IgD-negative memory B cell (primary cell): ENCODE measurements around the gene PLEKHA1. TPM values are rescaled to one million over a fixed set of nuclear protein-coding genes. Genes with fewer than 3 reads are reported as not detected.

ENCODE experiments used
- H3K27ac Mint-ChIP-seq, 3 donors: one replicate each; pipeline ENCODE4 v1.8.0; 2020 to 2022; ENCODE audit warnings: mild to moderate bottlenecking in 3 of 3, mixed read lengths in 3 of 3, moderate library complexity in 1 of 3
- H3K27me3 Mint-ChIP-seq: one replicate; pipeline ENCODE4 v1.8.0; 2021; ENCODE audit warnings: mixed read lengths
- H3K36me3 Mint-ChIP-seq: one replicate; pipeline ENCODE4 v1.8.0; 2020; ENCODE audit warnings: mild to moderate bottlenecking, mixed read lengths
- H3K4me1 Mint-ChIP-seq, 3 donors: one replicate each; pipeline ENCODE4 v1.8.0; 2020 to 2022; ENCODE audit warnings: mixed read lengths in 3 of 3, mild to moderate bottlenecking in 1 of 3
- H3K4me3 Mint-ChIP-seq, 4 donors: one replicate each; pipeline ENCODE4 v1.8.0; 2020 to 2022; ENCODE audit warnings: mild to moderate bottlenecking in 4 of 4, mixed read lengths in 4 of 4, moderate library complexity in 3 of 4
- H3K9me3 Mint-ChIP-seq, 3 donors: one replicate each; pipeline ENCODE4 v1.8.0; 2020 to 2021; ENCODE audit warnings: mixed read lengths in 3 of 3, mild to moderate bottlenecking in 1 of 3
- polyA plus RNA-seq: library from polyadenylated mRNA; unstranded; fragments of 300-500 nt; fragmentation: Illumina TruSeq; gene quantifications from one replicate; pipeline ENCODE4 v1.2.3, GENCODE V29; 2021

The PLEKHA1 gene
- polyA plus RNA-seq, 1 donor from 2014 or later = 24.0 TPM

GRCh38 chr10:122379537-122379936, 5.0 kb downstream of the PLEKHA1 start:
- Mint-ChIP-seq H3K27me3 (peaks cover 2% of the 10 kb centered on the region), H3K9me3 (peaks cover 0 to 3% (median 0%) of the 10 kb centered on the region in 3 donors), H3K36me3 (peaks cover 2% of the 10 kb centered on the region), H3K27ac (no peak overlapping the region), H3K4me3 (no peak overlapping the region), H3K4me1 (peaks cover 8 to 17% (median 11%) of the 10 kb centered on the region in 3 donors)

DNA sequence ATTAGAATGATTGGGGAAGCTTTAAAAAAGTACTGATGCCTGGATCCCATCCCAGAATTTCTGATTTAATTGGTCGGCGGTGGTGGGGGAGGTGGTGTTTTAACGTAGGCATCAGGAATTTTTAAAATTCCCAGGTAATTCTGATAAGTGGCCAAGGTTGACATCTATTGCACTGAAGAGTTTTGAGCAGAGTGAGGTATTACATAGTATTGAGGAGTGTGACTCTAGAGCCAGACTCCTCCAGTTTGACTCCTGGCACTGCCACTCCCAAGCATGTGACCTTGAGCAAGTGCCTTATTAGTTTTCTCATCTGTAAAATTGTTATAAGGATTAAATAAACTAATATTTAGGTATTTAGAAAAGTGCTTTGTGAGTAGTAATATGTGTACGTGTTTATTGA, 6.2 kb downstream of the PLEKHA1 start:
- Mint-ChIP-seq H3K4me3 (no peak overlapping the region), H3K9me3 (peaks cover 0 to 3% (median 0%) of the 10 kb centered on the region in 3 donors), H3K36me3 (peaks cover 2% of the 10 kb centered on the region), H3K4me1 (peaks cover 2 to 17% (median 5%) of the 10 kb centered on the region in 3 donors), H3K27ac (no peak overlapping the region), H3K27me3 (peaks cover 2% of the 10 kb centered on the region)

- Mint-ChIP-seq H3K27ac (no peak overlapping the region), H3K9me3 (peaks cover 0 to 3% (median 0%) of the 10 kb centered on the region in 3 donors), H3K27me3 (peaks cover 2% of the 10 kb centered on the region), H3K36me3 (peaks cover 2% of the 10 kb centered on the region), H3K4me3 (no peak overlapping the region), H3K4me1 (peaks cover 0 to 21% (median 8%) of the 10 kb centered on the region in 3 donors)
Measured at GRCh38 chr10:122381680-122382079, 7.2 kb downstream of the PLEKHA1 start.

- Mint-ChIP-seq H3K36me3 (peaks cover 4% of the 10 kb centered on the region), H3K27me3 (no peaks in the 10 kb centered on the region), H3K27ac (no peak overlapping the region), H3K4me1 (peaks cover 9 to 25% (median 9%) of the 10 kb centered on the region in 3 donors), H3K9me3 (no peaks in the 10 kb centered on the region), H3K4me3 (no peak overlapping the region)
Measured at GRCh38 chr10:122386514-122386913, 12.0 kb downstream of the PLEKHA1 start.

DNA sequence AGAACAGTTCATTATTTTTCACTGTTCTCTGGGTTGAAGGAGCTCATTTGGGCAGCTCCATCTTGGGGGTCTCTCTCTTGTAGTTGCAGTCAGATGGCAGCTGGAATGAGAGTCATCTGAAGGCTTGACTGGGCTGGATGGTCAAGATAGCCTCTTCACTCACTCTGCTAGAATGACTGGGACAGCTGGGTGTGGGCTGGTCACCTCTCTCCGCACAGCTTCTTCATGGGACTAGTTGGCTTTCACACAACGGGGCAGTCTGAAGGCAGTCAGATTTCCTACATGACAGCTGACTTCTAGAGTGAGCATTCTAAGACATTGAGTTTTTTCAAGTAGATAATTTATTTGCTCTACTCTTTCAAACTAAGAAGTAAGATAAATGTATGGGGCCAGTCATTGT, 13.1 kb downstream of the PLEKHA1 start:
- Mint-ChIP-seq H3K27ac (no peak overlapping the region), H3K4me1 (peaks cover 9 to 24% (median 9%) of the 10 kb centered on the region in 3 donors), H3K27me3 (no peaks in the 10 kb centered on the region), H3K9me3 (no peaks in the 10 kb centered on the region), H3K4me3 (no peak overlapping the region), H3K36me3 (peaks cover 4% of the 10 kb centered on the region)

GRCh38 chr10:122388287-122388997, 13.9 kb downstream of the PLEKHA1 start:
- Mint-ChIP-seq H3K27ac (peak overlapping the region in 1 of 3 donors; percentile 76), H3K36me3 (peaks cover 4% of the 10 kb centered on the region), H3K9me3 (no peaks in the 10 kb centered on the region), H3K4me3 (no peak overlapping the region), H3K4me1 (peaks cover 9 to 24% (median 9%) of the 10 kb centered on the region in 3 donors), H3K27me3 (no peaks in the 10 kb centered on the region)

DNA sequence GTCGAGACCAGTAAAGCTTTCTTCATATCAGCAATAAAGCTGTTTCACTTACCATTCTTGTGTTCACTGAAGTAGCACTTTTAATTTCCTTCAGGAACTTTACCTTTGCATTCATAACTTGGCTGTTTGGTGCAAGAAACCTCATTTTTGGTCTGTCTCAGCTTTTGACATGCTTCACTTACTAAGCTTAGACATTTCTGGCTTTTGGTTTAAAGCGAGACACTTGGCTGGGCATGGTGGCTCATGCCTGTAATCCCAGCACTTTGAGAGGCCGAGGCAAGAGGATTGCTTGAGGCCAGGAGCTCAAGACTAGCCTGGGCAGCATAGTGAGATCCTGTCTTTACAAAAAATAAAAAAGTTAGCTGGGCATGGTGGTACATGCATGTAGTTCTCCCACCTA, 15.8 kb downstream of the PLEKHA1 start:
- peaks cover 6% of the 10 kb centered on the region for H3K36me3 Mint-ChIP-seq
- H3K27me3 Mint-ChIP-seq = no peaks in the 10 kb centered on the region
- H3K9me3 Mint-ChIP-seq = no peaks in the 10 kb centered on the region
- H3K27ac Mint-ChIP-seq = no peak overlapping the region
- no peak overlapping the region for H3K4me3 Mint-ChIP-seq
- H3K4me1 Mint-ChIP-seq = peaks cover 9 to 24% (median 9%) of the 10 kb centered on the region in 3 donors

GRCh38 chr10:122390679-122391078, 16.2 kb downstream of the PLEKHA1 start:
- Mint-ChIP-seq H3K36me3 (peaks cover 6% of the 10 kb centered on the region), H3K27me3 (no peaks in the 10 kb centered on the region), H3K27ac (no peak overlapping the region), H3K9me3 (no peaks in the 10 kb centered on the region), H3K4me1 (peaks cover 9 to 21% (median 9%) of the 10 kb centered on the region in 3 donors), H3K4me3 (no peak overlapping the region)

GRCh38 chr10:122391875-122392274, 17.4 kb downstream of the PLEKHA1 start:
- peaks cover 6% of the 10 kb centered on the region for H3K36me3 Mint-ChIP-seq
- H3K4me1 Mint-ChIP-seq = peaks cover 4 to 14% (median 9%) of the 10 kb centered on the region in 3 donors
- no peak overlapping the region for H3K27ac Mint-ChIP-seq
- no peaks in the 10 kb centered on the region for H3K27me3 Mint-ChIP-seq
- no peaks in the 10 kb centered on the region for H3K9me3 Mint-ChIP-seq
- no peak overlapping the region for H3K4me3 Mint-ChIP-seq

DNA sequence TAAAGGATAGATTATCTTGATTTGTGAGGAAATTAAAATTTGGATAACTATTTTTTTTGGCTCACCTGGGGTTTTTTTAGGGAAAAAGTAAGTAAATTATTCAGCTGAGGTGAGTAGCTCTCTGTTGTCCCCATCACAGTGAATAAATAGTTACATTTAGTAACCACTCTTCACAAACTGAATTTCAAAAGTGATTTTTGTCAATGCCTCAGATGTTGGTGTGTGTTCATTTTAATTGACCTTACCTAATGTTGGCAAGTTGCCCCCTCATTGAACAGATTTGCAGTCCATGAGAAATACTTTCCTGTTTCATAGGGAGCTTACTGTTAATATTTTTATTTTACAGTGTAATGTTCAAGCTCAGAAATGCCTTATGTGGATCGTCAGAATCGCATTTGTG, 18.3 kb downstream of the PLEKHA1 start:
- H3K27ac Mint-ChIP-seq = no peak overlapping the region
- peaks cover 0 to 14% (median 9%) of the 10 kb centered on the region in 3 donors for H3K4me1 Mint-ChIP-seq
- H3K9me3 Mint-ChIP-seq = no peaks in the 10 kb centered on the region
- H3K27me3 Mint-ChIP-seq = no peaks in the 10 kb centered on the region
- no peak overlapping the region for H3K4me3 Mint-ChIP-seq
- H3K36me3 Mint-ChIP-seq = peaks cover 6% of the 10 kb centered on the region

- H3K27me3 Mint-ChIP-seq = no peaks in the 10 kb centered on the region
- no peak overlapping the region for H3K27ac Mint-ChIP-seq
- H3K4me3 Mint-ChIP-seq = no peak overlapping the region
- H3K4me1 Mint-ChIP-seq = peaks cover 0 to 14% (median 9%) of the 10 kb centered on the region in 3 donors
- no peaks in the 10 kb centered on the region for H3K9me3 Mint-ChIP-seq
- peaks cover 6% of the 10 kb centered on the region for H3K36me3 Mint-ChIP-seq
Measured at GRCh38 chr10:122393288-122393687, 18.8 kb downstream of the PLEKHA1 start.

- Mint-ChIP-seq H3K9me3 (no peaks in the 10 kb centered on the region), H3K27ac (no peak overlapping the region), H3K4me3 (no peak overlapping the region), H3K27me3 (no peaks in the 10 kb centered on the region), H3K4me1 (no peaks in the 10 kb centered on the region), H3K36me3 (peaks cover 7% of the 10 kb centered on the region)
Measured at GRCh38 chr10:122402548-122403131, 28.1 kb downstream of the PLEKHA1 start.

DNA sequence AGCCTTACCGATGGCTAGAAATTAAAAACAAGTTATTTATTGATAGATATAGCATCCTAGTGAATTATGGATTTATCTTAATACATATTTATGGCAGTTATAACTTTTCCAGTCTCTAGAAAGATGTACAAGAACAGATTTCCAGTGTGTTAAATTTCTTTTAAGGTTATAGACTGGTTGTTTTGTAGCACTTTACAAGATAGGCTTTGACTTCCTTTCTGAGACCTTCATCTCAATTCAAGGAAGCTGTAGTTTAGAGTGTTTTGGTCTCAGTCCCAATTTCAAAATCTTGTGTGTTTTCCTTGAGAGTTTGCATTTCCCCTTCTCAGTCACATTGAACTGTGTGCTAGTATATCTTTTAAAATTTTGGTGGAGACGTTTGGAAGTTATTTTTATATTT, 30.1 kb downstream of the PLEKHA1 start:
- no peak overlapping the region for H3K4me3 Mint-ChIP-seq
- H3K9me3 Mint-ChIP-seq = no peaks in the 10 kb centered on the region
- H3K4me1 Mint-ChIP-seq = no peaks in the 10 kb centered on the region
- no peaks in the 10 kb centered on the region for H3K27me3 Mint-ChIP-seq
- H3K27ac Mint-ChIP-seq = no peak overlapping the region
- H3K36me3 Mint-ChIP-seq = peaks cover 7% of the 10 kb centered on the region

- Mint-ChIP-seq H3K9me3 (no peaks in the 10 kb centered on the region), H3K27ac (no peak overlapping the region), H3K36me3 (peaks cover 5% of the 10 kb centered on the region), H3K4me3 (no peak overlapping the region), H3K4me1 (no peaks in the 10 kb centered on the region), H3K27me3 (peaks cover 2% of the 10 kb centered on the region)
Measured at GRCh38 chr10:122407375-122408125, 33.0 kb downstream of the PLEKHA1 start.

DNA sequence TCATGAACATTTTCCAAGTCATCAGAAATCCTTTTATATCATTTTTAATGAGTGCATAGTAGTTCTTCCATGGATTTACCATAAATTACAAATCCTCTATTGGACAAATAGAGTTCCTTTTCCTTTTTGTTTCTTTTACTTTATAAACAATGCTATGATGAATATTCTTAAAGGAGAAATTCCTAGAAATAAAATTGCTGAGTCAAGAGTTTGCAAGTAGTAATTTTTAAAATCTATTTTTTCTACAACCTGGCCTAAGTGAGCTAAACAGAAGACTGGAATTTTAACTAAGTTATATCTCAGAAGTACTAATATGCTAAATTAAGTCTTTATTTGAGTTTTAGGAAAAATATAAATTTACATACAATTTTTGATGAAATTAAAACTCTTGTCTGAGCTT, 38.8 kb downstream of the PLEKHA1 start:
- Mint-ChIP-seq H3K4me3 (no peak overlapping the region), H3K27ac (no peak overlapping the region), H3K4me1 (peaks cover 7 to 11% (median 8%) of the 10 kb centered on the region in 3 donors), H3K27me3 (peaks cover 2% of the 10 kb centered on the region), H3K36me3 (peaks cover 12% of the 10 kb centered on the region), H3K9me3 (no peaks in the 10 kb centered on the region)
